HG02623 (cell line): Measurements from ENCODE around the gene SLC17A4.

Experiments
- ATAC-seq: cut with Tn5 transposase; IDR thresholded peaks from one replicate; pipeline ENCODE4 v1.9.1; 2021; ENCODE audit warnings: moderate library complexity; ENCODE audit not compliant: unreplicated experiment

The SLC17A4 gene

GRCh38 chr6:25749837-25750236 lies 4.7 kb upstream of the SLC17A4 start:
- ATAC-seq, result no peak

- no peak for ATAC-seq
Measured at GRCh38 chr6:25750906-25751305, 3.6 kb upstream of the SLC17A4 start.

- no peak for ATAC-seq
Measured at GRCh38 chr6:25753079-25753478, 1.5 kb upstream of the SLC17A4 start.

- no peak for ATAC-seq
Measured at GRCh38 chr6:25755483-25755882, 941 bp downstream of the SLC17A4 start.

GRCh38 chr6:25756382-25757363 lies 2.1 kb downstream of the SLC17A4 start:
- ATAC-seq, result no peak

GRCh38 chr6:25757936-25758642 lies 3.5 kb downstream of the SLC17A4 start:
- no peak for ATAC-seq

- no peak for ATAC-seq
Measured at GRCh38 chr6:25764611-25765010, 10.1 kb downstream of the SLC17A4 start.

GRCh38 chr6:25768566-25768965 lies 14.0 kb downstream of the SLC17A4 start:
- ATAC-seq, result no peak

- no peak for ATAC-seq
Measured at GRCh38 chr6:25769983-25770382, 15.4 kb downstream of the SLC17A4 start.

- no peak for ATAC-seq
Measured at GRCh38 chr6:25774120-25774715, 19.7 kb downstream of the SLC17A4 start.

- ATAC-seq, result no peak
Measured at GRCh38 chr6:25777031-25777430, 22.5 kb downstream of the SLC17A4 start.

- no peak for ATAC-seq
Measured at GRCh38 chr6:25777856-25778649, 23.5 kb downstream of the SLC17A4 start.

- ATAC-seq, result no peak
Measured at GRCh38 chr6:25781134-25781533, 26.6 kb downstream of the SLC17A4 start.

- ATAC-seq, result no peak
Measured at GRCh38 chr6:25787428-25787827, 32.9 kb downstream of the SLC17A4 start.

GRCh38 chr6:25788305-25788922 lies 33.9 kb downstream of the SLC17A4 start:
- no peak for ATAC-seq

GRCh38 chr6:25789475-25789874 lies 34.9 kb downstream of the SLC17A4 start:
- ATAC-seq, result no peak

GRCh38 chr6:25792016-25792415 lies 37.5 kb downstream of the SLC17A4 start:
- ATAC-seq, result no peak

GRCh38 chr6:25793970-25794369 lies 39.4 kb downstream of the SLC17A4 start:
- no peak for ATAC-seq

- ATAC-seq, result no peak
Measured at GRCh38 chr6:25794784-25795183, 40.2 kb downstream of the SLC17A4 start.

GRCh38 chr6:25801436-25801835 lies 46.9 kb downstream of the SLC17A4 start:
- no peak for ATAC-seq
